ENCODE results near the gene ROGDI.

The ROGDI gene

DNA sequence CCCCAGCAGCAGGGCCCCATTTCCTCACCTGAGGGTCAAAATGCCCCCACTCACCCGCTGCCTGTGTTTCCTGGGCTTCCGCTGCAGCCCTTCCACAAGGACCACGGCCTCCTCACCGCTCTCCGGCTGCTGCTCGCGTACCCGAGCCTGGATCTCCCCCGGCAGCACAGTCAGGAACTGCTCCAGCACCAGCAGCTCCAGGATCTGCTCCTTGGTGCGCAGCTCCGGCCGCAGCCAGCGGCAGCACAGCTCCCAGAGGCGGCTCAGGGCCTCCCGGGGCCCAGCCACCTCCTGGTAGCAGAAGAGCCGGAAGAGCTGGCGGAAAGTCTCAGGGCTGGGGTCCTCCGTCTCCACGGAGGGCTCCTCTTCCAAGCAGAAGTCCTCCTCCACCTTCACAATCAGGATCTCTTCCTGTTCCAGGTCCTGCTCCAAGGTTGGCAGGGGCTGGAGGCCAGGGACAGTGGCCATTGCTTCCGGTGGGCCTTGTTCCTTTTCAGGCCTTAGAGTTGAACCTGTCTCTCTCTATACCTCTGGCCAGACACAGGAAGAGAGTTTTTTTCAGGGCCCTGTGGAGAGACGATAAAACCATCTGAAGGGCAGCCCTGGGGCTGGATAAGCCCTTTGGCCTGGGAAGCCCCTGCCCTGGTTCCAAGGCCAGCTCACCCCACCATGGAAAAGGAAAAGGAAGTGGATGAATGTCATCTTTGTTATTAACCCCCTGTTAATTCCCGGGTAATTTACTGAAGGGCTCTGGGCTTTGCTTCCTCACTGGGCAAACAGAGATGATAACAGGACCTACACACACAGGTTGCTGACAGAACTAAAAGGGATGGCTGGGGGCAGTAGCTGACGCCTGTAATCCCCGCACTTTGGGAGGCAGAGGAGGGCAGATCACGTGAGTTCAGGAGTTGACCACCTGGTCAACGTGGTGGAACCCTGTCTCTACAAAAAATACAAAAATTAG, 36.6 kb downstream of the ROGDI start:
- DNase-seq (ENCODE audit: low spot score) = no peak
- Histone ChIP-seq H3K27ac (no peak overlapping the region), H3K4me3 (peak overlapping the region; percentile 93)
- TF ChIP-seq, protein P1, sequence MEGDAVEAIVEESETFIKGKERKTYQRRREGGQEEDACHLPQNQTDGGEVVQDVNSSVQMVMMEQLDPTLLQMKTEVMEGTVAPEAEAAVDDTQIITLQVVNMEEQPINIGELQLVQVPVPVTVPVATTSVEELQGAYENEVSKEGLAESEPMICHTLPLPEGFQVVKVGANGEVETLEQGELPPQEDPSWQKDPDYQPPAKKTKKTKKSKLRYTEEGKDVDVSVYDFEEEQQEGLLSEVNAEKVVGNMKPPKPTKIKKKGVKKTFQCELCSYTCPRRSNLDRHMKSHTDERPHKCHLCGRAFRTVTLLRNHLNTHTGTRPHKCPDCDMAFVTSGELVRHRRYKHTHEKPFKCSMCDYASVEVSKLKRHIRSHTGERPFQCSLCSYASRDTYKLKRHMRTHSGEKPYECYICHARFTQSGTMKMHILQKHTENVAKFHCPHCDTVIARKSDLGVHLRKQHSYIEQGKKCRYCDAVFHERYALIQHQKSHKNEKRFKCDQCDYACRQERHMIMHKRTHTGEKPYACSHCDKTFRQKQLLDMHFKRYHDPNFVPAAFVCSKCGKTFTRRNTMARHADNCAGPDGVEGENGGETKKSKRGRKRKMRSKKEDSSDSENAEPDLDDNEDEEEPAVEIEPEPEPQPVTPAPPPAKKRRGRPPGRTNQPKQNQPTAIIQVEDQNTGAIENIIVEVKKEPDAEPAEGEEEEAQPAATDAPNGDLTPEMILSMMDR (IDR thresholded peaks at IDR 0.05) = no peak

DNA sequence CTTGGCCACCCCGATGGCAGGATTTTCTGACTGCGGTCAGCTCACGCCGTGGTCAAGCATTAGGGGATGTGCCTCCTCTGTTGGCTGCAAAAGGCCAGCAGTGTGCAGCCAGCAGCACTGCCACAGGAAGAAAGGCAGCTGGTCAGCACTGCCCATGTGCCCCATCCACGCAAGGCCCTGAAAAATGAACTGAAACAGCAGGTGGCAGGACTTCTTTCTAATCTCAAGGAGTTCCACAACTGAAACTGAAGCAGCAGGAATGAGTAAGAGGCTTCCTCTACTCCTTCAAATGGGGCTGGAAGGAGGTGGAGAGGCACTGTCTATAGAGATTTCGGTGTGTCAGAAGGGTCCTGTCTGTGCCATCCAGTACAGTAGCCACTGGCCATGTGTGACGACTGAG, 38.6 kb downstream of the ROGDI start:
- Histone ChIP-seq H3K4me3 (no peak overlapping the region), H3K27ac (no peak overlapping the region)
- TF ChIP-seq, protein P1 (IDR thresholded peaks at IDR 0.05) = no peak
- no peak for DNase-seq (ENCODE audit: low spot score)

DNA sequence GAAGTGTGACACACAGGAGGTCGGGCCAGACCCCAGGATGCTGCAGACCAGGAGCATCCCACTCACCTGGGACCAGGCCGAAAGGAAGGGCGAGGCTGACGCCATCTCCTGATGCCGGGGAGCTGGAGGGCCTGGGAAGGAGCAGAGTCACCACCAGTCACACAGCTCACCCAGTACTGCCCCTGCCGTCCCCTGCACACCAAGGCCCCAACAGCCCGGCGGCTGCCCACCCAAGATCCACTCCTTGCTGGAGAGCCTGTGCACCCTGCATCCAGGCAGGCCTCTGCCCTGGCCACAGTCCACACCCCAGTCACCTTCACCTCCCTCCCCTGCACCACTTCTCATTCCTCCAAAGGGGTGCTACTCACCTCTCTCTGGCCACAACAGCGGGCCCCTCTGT, 40.2 kb downstream of the ROGDI start:
- no peak overlapping the region for H3K4me3 ChIP-seq
- TF ChIP-seq, protein P1 (IDR thresholded peaks at IDR 0.05) = no peak
- H3K27ac ChIP-seq = no peak overlapping the region
- no peak for DNase-seq (ENCODE audit: low spot score)

DNA sequence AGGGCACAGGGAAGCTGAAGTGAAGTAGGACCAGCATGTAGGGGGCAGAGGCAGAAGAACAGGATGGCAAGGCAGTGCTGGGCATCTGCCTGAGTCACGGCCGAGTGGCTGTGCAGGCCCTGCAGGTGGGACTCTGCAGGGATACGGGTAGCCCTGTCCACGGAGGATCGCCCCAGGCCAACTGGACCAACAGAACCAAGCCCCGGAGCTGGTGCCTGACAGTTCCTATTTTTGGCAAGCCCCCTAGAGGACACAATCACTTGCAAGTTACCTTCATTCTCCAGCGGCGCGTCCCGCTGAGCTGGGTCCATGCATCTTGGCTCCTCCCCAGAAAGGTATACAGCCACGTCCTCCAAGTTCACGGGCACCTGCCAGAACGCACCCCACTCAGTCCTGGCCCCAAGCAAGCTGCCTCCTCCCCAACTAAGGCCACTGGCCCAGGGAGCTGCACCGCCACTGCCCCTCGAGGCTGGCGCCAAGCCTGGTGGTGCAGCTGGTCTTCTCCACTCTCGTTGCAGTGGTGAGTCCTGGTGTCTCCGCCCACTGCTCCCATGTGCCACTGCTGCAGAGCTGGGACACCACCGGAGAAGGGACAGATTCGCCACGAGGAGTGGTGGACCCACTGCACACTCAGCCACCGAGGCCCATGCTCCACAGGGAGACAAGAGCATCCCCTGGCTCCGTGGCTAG, 42.1 kb downstream of the ROGDI start:
- no peak overlapping the region for H3K4me3 ChIP-seq
- TF ChIP-seq, protein P1 (IDR thresholded peaks at IDR 0.05) = no peak
- no peak overlapping the region for H3K27ac ChIP-seq
- no peak for DNase-seq (ENCODE audit: low spot score)

DNA sequence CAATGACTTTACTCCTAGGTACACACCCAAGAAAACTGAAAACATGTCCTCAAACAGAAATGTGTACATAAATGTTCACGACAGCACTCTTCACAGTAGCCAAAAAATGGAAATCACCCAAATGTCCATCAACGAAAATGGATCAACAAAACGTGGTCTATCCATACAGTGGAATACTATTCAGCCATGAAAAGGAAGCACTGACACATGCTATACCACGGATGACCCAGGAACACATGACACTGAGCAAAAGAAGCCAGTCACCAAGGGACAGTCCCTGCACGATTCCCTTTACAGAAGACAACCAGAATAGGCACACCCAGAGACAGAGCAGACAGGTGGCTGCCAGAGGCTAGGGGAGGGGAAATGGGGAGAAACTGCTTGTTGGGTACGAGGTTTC, 46.7 kb downstream of the ROGDI start:
- Histone ChIP-seq H3K27ac (no peak overlapping the region), H3K4me3 (no peak overlapping the region)
- DNase-seq (ENCODE audit: low spot score) = no peak
- TF ChIP-seq, protein P1 (IDR thresholded peaks at IDR 0.05) = no peak

DNA sequence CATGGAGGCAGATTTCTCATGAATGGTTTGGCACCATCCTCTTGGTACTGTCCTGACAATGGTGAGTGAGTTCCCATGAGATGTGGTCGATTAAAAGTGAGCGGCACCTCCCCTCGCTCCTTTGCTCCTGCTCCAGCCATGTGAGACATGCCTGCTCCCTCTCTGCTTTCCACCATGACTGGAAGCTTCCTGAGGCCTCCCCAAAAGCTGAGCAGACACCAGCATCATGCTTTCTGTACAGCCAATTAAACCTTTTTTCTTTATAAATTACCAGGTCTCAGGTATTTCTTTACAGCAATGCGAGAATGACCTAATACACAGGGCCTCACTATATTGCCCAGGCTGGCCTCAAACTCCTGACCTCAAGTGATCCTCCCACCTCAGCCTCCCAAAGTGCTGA, 47.6 kb downstream of the ROGDI start:
- no peak for DNase-seq (ENCODE audit: low spot score)
- no peak overlapping the region for H3K27ac ChIP-seq
- no peak overlapping the region for H3K4me3 ChIP-seq
- TF ChIP-seq, protein P1 (IDR thresholded peaks at IDR 0.05) = no peak

Data from coronary artery (tissue), 2 donors.